CD4-positive, CD25-positive, alpha-beta regulatory T cell (primary cell): ENCODE data around the gene CDH23. TPM values are rescaled to one million over a fixed set of nuclear protein-coding genes. Genes with fewer than 3 reads are reported as not detected.

Source experiments
- ATAC-seq, 2 donors: fragments of 150-1000 bp; cut with Tn5 transposase; one replicate each; pipeline ENCODE4 v1.10.0; 2021; ENCODE audit warnings: low read depth in 2 of 2, moderate number of reproducible peaks in 2 of 2, moderate library complexity in 1 of 2
- DNase-seq, 3 donors: peaks; one replicate each; pipeline versions ENCODE4 v3.0.0 to v3.0.0-alpha.2; 2012 to 2022; ENCODE audit warnings: mixed read lengths in 1 of 3
- H3K27ac ChIP-seq: one replicate; pipeline ENCODE4 v1.7.0; 2013; ENCODE audit warnings: mild to moderate bottlenecking, low read length; ENCODE audit not compliant: insufficient read depth, poor library complexity, severe bottlenecking
- H3K27me3 ChIP-seq: one replicate; pipeline ENCODE4 v1.7.0; 2013; ENCODE audit warnings: low read length; ENCODE audit not compliant: control insufficient read depth, insufficient read depth
- H3K36me3 ChIP-seq: one replicate; pipeline ENCODE4 v1.7.0; 2013; ENCODE audit warnings: mild to moderate bottlenecking, low read length, moderate library complexity; ENCODE audit not compliant: control insufficient read depth, insufficient read depth
- H3K4me1 ChIP-seq: 2 replicates; pipeline ENCODE4 v1.7.0; 2013; ENCODE audit warnings: mild to moderate bottlenecking, low read length; ENCODE audit not compliant: insufficient read depth, control insufficient read depth, poor library complexity, severe bottlenecking
- H3K4me3 ChIP-seq: one replicate; pipeline ENCODE4 v1.7.0; 2013; ENCODE audit warnings: low read depth, mild to moderate bottlenecking, low read length, moderate library complexity
- H3K9me3 ChIP-seq, 2 experiments: 1 replicate in 1 of 2; 2 replicates in 1 of 2; pipeline ENCODE4 v1.7.0; 2013; ENCODE audit warnings: low read length in 2 of 2, mild to moderate bottlenecking in 1 of 2, moderate library complexity in 1 of 2; ENCODE audit not compliant: control insufficient read depth in 2 of 2
- H3K27ac Mint-ChIP-seq, 3 donors: one replicate each; pipeline ENCODE4 v1.8.0; 2020 to 2022; ENCODE audit warnings: mild to moderate bottlenecking in 3 of 3, mixed read lengths in 3 of 3, moderate library complexity in 2 of 3
- H3K27me3 Mint-ChIP-seq: one replicate; pipeline ENCODE4 v1.8.0; 2022; ENCODE audit warnings: mild to moderate bottlenecking, mixed read lengths
- H3K36me3 Mint-ChIP-seq: one replicate; pipeline ENCODE4 v1.8.0; 2020; ENCODE audit warnings: mixed read lengths
- H3K4me1 Mint-ChIP-seq, 4 donors: one replicate each; pipeline ENCODE4 v1.8.0; 2020 to 2022; ENCODE audit warnings: mixed read lengths in 4 of 4, mild to moderate bottlenecking in 1 of 4
- H3K4me3 Mint-ChIP-seq, 4 donors: one replicate each; pipeline ENCODE4 v1.8.0; 2020 to 2022; ENCODE audit warnings: mild to moderate bottlenecking in 4 of 4, mixed read lengths in 4 of 4, moderate library complexity in 3 of 4
- H3K9me3 Mint-ChIP-seq, 7 donors: one replicate each; pipeline ENCODE4 v1.8.0; 2020 to 2022; ENCODE audit warnings: mixed read lengths in 7 of 7, mild to moderate bottlenecking in 3 of 7, moderate library complexity in 2 of 7
- polyA plus RNA-seq, 4 donors: library from polyadenylated mRNA; unstranded; fragments of 300-500 nt; fragmentation: Illumina TruSeq; gene quantifications; one replicate each; pipeline ENCODE4 v1.2.3, GENCODE V29; 2021
- total RNA-seq: library from RNA; stranded (reverse); gene quantifications from one replicate; pipeline ENCODE4 v1.2.3, GENCODE V29; 2022

CDH23 gene
- total and polyA plus RNA-seq, 5 donors from 2014 or later = 0.17 to 5.6 (median 1.1) TPM

DNA sequence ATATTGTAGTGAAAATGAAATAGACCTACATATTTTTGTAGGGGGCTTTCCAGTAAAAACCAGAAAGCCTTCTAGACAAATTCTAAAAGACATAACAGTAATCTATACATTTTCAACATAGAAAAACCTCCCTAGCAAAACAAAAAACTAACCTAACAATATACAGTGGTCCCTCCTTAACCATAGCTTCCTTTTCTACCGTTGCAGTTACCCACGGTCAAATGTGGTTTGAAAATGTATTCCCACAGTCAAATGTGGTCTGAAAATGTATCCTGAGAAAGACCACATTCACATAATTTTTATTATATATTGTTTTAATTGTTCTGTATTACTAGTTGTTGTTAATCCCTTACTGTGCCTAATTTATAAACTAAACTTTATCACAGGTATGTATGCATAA is 448.0 kb downstream of the CDH23 start:
- Histone ChIP-seq H3K4me3 (no peak overlapping the region), H3K4me1 (peaks cover 27% of the 10 kb centered on the region), H3K9me3 (no peaks in the 10 kb centered on the region), H3K36me3 (peaks cover 4% of the 10 kb centered on the region), H3K27ac (no peak overlapping the region), H3K27me3 (no peaks in the 10 kb centered on the region)
- no peak overlapping the region for H3K4me3 Mint-ChIP-seq
- H3K9me3 Mint-ChIP-seq = no peaks in the 10 kb centered on the region
- no peaks in the 10 kb centered on the region for H3K27me3 Mint-ChIP-seq
- H3K4me1 Mint-ChIP-seq = peaks cover 16 to 87% (median 59%) of the 10 kb centered on the region in 4 donors
- no peak overlapping the region for H3K27ac Mint-ChIP-seq
- DNase-seq (no peak), ATAC-seq (no peak)
- no peaks in the 10 kb centered on the region for H3K36me3 Mint-ChIP-seq

DNA sequence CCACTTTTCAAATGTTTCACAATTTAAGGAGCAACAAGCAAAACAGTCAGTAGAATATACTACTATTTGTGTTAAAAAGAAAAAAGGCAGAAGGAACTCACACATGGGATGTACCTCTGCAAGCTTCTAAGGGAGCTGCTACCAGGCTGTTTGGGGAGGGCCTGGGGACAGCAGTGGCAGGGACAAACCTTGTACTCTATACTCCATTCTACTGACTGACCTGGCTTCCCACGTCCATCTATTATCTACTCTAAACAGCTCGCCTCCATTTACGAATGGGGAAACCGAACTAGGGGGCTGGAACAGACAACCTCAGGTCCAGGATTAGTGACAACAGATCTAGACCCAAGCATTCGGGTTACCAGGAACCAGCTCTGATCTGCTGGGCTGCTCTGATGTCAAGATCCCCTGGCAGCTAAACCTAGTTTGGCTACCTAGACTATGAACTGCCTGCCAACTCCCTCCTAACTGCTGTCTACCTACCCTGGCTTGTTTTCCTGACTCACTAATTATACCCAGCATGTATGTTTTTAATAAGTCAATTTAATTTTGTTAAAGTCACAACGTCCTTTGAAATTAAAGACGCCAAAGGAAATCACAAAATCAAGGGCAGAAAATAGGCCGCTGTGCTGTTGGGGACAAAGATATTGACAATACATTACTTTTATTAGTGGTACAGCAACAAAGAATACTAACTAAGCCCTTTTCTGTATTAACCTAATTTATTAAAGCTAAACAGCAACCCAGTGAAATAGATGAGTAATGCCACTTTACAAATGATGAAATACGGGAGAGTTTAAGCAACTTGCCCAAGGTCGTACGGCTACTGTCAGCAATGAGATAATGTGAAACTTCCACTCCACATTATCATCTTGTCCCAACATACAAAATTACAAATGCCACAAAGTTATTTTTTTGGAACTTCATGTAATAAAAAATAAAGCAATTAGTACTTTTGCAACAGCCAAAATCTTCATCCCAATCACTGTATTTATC is 449.0 kb downstream of the CDH23 start:
- ATAC-seq (no peak), DNase-seq (no peak)
- H3K9me3 ChIP-seq = no peaks in the 10 kb centered on the region
- H3K27ac Mint-ChIP-seq = no peak overlapping the region
- peak overlapping the region in 3 of 4 donors; percentile 7 to 27 (median 14) for H3K4me3 Mint-ChIP-seq
- peaks cover 20 to 86% (median 60%) of the 10 kb centered on the region in 4 donors for H3K4me1 Mint-ChIP-seq
- H3K9me3 Mint-ChIP-seq = no peaks in the 10 kb centered on the region
- H3K4me1 ChIP-seq = peaks cover 32% of the 10 kb centered on the region
- no peak overlapping the region for H3K4me3 ChIP-seq
- H3K27ac ChIP-seq = no peak overlapping the region
- H3K27me3 Mint-ChIP-seq = no peaks in the 10 kb centered on the region
- peaks cover 4% of the 10 kb centered on the region for H3K36me3 ChIP-seq
- H3K27me3 ChIP-seq = no peaks in the 10 kb centered on the region
- no peaks in the 10 kb centered on the region for H3K36me3 Mint-ChIP-seq

DNA sequence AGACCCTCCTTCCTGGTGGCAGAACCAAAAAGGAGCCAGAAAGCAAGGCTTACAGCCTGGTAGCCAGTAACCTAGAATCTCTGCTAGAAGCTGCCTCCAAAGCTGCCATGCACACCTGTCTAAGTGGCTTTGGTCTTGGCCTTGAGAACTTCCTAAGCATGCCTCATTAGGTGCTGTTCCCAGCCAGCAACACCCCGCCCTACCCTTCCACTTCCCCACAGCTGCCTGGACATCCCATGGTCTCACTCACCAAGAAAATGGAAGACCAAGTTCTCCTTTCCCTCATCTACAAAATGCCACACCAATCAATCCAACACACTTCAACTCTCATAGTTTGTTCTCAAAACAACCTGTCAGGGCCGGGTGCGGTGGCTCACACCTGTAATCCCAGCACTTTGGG is 450.1 kb downstream of the CDH23 start:
- Mint-ChIP-seq H3K27me3 (peaks cover 5% of the 10 kb centered on the region), H3K4me1 (peaks cover 20 to 86% (median 62%) of the 10 kb centered on the region in 4 donors), H3K27ac (peak overlapping the region in 2 of 3 donors; percentile 1 to 95), H3K36me3 (no peaks in the 10 kb centered on the region), H3K9me3 (peaks cover 0 to 1% (median 0%) of the 10 kb centered on the region in 7 donors), H3K4me3 (peak overlapping the region in 1 of 4 donors; percentile 64)
- H3K9me3 ChIP-seq = no peaks in the 10 kb centered on the region
- DNase-seq (no peak), ATAC-seq (no peak)
- H3K36me3 ChIP-seq = peaks cover 4% of the 10 kb centered on the region
- peaks cover 38% of the 10 kb centered on the region for H3K4me1 ChIP-seq
- no peak overlapping the region for H3K27ac ChIP-seq
- no peaks in the 10 kb centered on the region for H3K27me3 ChIP-seq
- H3K4me3 ChIP-seq = no peak overlapping the region

DNA sequence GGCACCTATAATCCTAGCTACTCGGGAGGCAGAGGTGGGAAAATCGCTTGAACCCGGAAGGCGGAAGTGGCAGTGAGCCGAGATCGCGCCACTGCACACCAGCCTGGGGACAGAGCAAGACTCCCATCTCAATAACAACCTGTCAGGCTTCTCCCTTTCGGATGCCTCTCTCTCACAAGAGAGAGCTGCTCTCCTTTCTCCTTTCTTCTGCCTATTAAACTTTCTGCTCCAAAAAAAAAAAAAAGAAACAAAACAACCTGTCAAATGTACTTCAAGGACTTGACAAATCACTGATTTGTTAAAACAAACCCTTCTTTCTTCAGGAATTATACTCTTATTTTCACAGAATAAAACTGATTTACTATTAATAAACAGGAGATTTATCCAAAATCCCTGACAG is 450.7 kb downstream of the CDH23 start:
- Mint-ChIP-seq H3K4me1 (peaks cover 20 to 85% (median 63%) of the 10 kb centered on the region in 4 donors), H3K9me3 (peaks cover 0 to 1% (median 0%) of the 10 kb centered on the region in 7 donors), H3K27me3 (peaks cover 5% of the 10 kb centered on the region), H3K4me3 (peak overlapping the region in 2 of 4 donors; percentile 22 to 98), H3K36me3 (no peaks in the 10 kb centered on the region), H3K27ac (no peak overlapping the region)
- no peak for ATAC-seq
- Histone ChIP-seq H3K27me3 (no peaks in the 10 kb centered on the region), H3K4me1 (peaks cover 38% of the 10 kb centered on the region), H3K9me3 (no peaks in the 10 kb centered on the region), H3K4me3 (no peak overlapping the region), H3K36me3 (peaks cover 4% of the 10 kb centered on the region), H3K27ac (no peak overlapping the region)
- no peak for DNase-seq

DNA sequence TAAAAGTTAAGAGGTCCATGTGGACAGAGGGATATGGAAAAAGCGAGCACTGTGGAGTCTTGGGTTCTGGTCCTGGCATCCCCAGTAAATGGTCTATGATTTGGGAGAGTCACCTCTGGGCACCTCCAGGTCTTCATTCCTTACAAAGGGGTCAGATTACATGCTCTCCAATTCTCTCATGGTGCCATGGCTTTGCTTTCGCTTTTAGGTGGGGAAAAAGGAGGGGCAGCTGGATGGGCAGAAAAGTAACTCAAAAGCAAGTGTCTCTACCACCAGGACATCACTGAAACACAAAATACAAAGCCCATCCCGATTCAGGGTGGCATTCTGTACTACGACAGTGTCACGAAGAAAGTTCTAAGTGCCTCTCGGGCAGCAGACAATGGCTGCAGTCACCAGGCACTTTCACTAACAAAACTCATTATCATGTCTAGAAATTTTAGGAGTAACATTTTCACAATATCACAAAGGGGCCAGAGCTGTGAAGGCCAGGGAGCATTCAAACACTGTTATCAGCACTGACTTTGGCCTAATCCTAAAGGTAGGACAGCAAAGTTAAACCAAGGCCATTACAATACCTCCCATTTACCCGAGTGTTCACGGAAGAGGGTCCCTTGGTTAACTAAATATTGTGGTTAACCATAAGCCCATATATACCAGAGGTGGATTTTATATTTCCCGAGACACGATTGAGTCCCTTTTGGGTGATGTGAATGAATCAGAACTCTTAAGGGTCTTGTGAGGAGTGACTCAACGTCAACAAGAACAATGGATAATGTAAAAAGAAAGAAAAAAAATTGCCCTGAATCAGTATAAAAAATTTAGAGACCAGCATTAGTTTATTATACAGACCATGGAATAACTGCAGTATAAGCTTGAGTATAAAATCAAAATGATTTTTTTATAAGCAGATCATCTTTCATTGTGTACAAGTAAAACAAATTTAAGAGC is 451.9 kb downstream of the CDH23 start:
- H3K36me3 Mint-ChIP-seq = no peaks in the 10 kb centered on the region

DNA sequence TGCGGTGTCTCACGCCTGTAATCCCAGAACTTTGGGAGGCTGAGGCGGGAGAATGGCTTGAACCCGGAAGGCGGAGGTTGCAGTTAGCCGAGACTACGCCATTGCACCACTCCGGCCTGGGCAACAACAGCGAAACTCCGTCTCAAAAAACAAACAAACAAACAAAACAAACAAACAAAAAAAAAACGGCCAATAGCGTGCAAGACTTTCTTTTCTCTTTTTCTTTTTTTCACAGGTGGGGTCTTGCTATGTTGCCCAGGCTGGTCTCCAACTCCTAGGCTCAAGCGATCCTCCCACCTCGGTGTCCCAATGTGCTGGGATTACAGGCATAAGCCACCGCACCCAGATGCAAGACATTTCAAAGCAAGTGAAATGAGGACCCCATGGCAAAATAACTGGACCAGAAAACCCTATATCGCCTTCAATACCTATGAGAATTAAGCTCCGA is 452.8 kb downstream of the CDH23 start:
- ATAC-seq (no peak), DNase-seq (no peak)
- Histone ChIP-seq H3K4me3 (peak overlapping the region; percentile 95), H3K4me1 (peaks cover 38% of the 10 kb centered on the region), H3K9me3 (no peaks in the 10 kb centered on the region), H3K27ac (no peak overlapping the region), H3K36me3 (peaks cover 4% of the 10 kb centered on the region), H3K27me3 (no peaks in the 10 kb centered on the region)
- Mint-ChIP-seq H3K9me3 (peaks cover 0 to 1% (median 0%) of the 10 kb centered on the region in 7 donors), H3K4me3 (peak overlapping the region; percentile 95 to 98 (median 98)), H3K4me1 (peaks cover 15 to 66% (median 47%) of the 10 kb centered on the region in 4 donors), H3K36me3 (no peaks in the 10 kb centered on the region), H3K27ac (peak overlapping the region in 1 of 3 donors; percentile 65), H3K27me3 (peaks cover 8% of the 10 kb centered on the region)

More for the DNA sequence above, 451.9 kb downstream of the CDH23 start:
- peaks cover 20 to 74% (median 54%) of the 10 kb centered on the region in 4 donors for H3K4me1 Mint-ChIP-seq
- Histone ChIP-seq H3K9me3 (no peaks in the 10 kb centered on the region), H3K36me3 (peaks cover 4% of the 10 kb centered on the region), H3K27ac (no peak overlapping the region), H3K27me3 (no peaks in the 10 kb centered on the region), H3K4me3 (peak overlapping the region; percentile 17), H3K4me1 (peaks cover 38% of the 10 kb centered on the region)
- H3K27ac Mint-ChIP-seq = peak overlapping the region in 1 of 3 donors; percentile 25
- ATAC-seq = no peak
- no peak for DNase-seq
- H3K27me3 Mint-ChIP-seq = peaks cover 5% of the 10 kb centered on the region
- H3K9me3 Mint-ChIP-seq = peaks cover 0 to 1% (median 0%) of the 10 kb centered on the region in 7 donors
- H3K4me3 Mint-ChIP-seq = peak overlapping the region; percentile 54 to 98 (median 70)
